GM21825 (cell line): ENCODE results near the gene GGCT.

Source experiments
- ATAC-seq: cut with Tn5 transposase; IDR thresholded peaks from one replicate; pipeline ENCODE4 v1.9.1; 2021; ENCODE audit warnings: mild to moderate bottlenecking, moderate library complexity; ENCODE audit not compliant: unreplicated experiment

GGCT gene

DNA sequence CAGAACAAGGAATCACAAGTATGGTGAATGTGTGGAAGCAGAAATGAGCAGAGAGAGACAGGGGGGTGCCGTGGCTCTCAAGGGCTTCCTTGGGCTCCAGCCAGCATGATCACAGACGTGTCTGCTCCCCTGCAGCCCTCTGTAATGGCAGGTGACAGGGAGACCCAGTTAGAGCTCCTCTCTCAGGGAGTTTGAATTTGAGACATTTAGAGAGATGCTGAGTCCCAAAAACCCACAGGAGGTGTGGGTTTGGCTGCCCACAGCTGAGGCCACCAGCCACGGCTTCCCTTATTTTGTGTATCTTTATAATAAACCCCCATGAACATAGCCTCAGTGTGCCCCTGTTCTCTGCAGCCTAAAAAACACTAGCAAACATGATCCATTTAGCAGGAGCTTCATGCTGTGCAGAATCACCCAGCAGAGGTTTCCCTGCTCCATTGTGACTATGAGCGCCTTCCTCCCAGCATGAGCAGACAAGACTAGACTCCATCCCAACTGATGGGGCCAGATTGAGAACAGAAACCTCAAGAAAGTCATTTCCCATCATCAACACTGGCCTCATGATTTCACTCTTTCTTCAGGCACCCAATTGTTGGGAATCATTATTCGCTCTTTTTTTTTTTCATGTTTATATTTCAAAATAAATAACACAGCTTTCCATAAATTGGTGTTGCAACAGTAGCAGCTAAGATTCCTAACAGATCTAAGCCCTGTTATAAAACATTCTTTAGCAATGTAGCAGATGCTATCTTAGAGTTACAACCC, 39.4 kb downstream of the GGCT start:
- ATAC-seq = no peak

DNA sequence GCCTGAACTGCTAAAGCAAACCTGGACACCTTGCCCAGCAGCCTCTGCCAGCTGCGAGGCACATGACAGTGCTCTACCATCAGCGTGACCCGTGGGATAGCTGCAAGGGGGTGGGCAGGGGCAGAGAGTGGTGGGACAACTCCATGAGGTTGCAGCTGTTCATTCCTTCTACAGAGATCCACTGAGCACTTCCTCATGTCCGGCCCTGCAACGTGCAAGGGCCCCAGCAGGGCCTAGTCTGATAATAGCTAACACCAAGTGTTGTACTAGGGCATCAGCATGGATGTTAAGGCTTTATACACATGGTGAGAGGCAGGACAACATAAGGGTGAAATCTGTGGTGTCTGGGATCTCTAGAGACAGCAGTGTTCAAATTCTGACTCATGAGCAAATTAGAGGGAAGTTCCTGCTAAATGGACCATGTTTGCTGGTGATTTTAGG, 40.4 kb downstream of the GGCT start:
- no peak for ATAC-seq

DNA sequence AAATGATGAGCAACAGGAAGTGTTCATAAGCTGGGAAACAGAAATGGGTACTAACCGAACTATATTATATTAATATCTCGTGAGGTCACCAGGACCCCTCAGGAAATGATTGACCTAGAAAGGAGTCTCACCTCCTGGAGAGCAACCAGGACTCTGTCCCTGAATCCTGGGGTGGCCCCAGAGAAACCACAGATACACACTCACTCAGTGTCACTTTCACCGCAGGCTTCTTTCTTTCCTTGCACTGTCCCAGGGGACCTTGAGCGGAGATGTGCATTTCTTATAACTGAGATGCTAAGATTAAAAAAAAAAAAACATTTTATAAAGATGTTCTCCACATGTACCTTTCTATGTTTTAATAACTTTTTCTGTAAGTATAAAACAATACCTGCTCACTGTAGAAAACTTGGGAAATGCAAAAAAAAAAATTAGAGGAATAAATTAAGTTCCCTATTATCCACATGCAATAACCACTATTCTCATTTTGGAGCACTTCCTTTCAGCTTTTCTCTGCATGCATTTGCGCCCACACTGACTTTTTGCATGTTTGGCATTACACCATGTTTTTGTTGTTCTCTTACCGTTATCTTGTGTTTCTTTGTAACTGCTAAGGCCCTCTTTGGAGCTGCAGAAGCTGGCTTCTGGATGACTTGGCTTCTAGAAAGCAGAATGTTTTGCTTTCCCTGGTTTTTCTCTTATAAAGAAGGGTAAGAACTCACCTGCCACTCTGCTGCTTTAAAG, 41.1 kb downstream of the GGCT start:
- peak; percentile 66 for ATAC-seq

DNA sequence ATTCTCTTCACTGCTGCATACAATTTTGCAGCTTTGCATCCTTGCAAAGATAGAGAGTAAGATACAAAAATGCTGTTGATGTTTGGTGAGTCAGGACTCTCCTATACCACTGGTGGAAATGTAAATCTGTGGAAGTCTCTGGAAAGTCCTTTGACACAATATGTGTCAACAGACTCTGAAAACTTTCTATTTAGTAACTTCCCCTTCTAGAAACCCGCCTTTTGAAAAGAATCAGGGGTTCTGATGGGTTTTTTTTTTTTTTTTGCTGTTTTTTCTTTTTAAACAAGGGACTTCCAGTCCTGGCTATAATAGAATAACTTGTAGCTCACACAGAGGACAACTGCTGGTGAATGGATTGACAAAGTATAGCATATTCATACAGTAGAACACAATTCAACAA, 42.5 kb downstream of the GGCT start:
- ATAC-seq = no peak

DNA sequence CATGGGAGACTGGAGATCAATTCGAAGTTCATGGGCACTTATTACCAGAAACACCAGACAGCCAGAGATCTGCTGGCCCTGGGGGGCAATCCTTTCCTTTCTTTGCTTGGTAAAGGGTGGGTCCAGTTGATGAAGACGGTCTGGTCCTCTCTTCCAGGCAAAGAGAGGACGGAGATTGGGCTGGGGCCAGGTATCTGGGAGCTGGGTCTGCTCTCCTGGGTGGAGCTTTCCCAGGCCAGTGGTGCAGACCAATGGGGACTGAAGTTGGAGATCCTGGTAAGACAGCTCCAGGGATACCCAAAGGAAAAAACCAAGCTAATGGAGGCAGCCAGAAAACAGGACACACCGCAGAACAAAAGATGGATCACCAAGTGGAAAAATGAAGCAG, 44.4 kb downstream of the GGCT start:
- ATAC-seq = no peak

DNA sequence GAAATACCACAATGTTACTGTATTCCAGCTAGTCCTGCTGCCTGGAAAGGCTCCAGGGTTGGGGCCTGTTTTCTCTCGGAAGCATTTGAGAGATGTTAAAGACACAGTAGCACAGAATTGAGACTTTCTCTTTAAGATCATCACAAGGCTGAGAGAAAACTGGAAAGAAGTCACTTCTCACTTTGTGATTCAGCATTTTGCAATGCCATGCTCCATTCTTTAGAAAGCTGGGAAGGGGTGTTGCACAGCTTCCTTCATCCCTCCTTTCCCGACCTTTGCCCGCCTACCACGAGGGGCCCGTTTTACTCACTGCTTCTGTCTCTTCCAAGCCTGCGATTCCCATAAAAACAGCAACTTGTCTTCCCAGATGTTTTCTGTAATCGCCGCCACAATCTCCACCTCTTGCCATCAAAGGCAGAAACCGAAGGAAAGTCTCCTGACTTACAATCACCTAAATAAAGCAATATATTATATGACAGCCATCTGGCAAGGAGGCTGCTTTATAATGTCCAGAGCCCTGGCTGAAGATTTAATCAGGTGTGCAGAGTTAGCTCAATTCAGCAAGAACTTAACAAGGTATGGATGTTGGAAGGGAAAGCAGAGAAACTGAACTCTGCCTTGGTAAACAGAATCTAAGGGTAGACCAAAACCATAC, 44.9 kb downstream of the GGCT start:
- ATAC-seq = no peak

DNA sequence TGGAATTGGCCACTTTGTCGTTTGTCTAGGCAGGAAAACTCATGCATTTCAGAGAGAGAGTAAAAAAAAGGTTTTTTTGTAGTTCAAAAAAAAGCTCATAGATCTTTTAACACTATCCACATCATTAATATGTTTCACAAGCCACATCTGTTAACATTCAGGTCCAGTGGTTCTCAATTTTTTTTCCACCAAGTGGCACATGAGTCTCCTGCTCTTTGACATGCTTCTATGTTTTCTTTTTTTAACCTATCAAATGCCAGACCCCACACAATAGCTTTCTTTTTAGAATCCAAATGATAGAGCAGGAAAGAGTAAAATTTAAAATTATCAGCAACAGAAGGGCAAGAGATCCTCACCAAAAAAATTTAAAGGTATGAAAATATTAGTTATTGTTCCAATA, 46.3 kb downstream of the GGCT start:
- no peak for ATAC-seq

DNA sequence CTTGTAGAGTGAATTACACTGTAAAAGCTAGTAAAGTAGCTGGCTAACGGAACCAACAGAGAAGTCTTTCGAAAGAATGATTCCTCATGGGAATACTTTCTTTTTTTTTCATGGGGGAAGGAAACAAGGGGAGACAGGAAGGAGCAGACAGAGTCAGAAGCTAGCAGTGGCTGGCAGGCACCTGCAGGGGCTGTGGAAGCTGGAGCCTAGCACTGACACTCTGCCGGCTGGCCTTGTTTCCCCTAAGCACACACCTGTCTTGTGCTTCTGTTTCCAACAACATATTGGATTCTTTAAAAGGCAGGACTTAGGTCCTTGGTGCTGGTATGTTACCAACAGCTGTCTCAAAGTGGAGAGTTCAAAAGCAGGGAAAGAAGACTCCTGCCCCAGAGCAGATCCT, 50.7 kb downstream of the GGCT start:
- no peak for ATAC-seq

DNA sequence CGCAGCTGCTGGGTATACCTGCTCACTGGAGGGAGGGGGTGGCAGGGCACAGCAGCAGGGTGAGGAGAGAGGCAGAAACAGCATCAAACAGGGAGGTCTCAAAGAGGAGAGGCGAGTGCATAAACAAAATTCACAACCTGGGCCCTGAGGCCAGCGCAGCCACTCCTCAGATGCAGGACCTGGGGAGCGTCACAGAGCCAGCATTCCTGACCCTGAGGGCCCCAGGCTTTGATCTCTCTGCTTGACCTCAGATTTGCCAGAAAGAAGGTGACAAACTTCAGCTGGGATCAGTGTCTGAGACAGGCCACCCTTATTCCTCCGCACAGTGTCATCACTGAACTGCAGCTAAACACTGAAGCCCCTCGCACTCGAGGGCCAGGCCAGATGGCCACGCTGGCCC, 51.6 kb downstream of the GGCT start:
- no peak for ATAC-seq

DNA sequence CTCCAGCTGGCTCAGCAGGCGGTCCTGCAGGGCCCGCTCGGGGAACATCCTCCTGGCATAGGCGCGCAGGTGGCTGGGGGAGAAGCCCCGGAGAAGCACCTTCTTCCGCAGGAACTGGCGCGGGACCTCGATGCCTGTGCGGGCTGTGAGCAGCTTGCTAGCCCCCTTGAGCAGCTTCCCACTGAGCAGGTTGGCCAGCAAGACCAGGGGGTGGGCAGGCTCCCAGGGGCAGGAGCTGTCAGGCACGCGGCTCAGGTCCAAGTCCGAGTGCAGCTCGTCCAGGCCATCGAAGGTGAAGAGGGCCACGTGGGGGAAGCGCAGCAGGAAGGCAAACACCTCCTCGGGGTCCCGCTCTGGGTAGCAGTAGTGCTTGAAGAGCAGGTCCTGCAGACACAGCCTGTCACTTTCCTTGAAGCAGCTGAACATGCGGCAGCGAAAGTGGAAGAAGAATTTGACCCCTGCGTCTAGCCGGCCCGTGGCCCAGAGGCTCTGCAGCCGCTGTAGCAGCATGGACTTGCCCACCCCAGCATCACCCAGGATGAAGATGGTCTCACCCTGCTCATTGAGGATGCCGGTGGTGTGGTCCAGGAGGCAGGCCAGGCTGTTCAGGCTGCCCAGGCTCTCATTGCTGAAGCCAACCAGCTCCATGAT, 52.2 kb downstream of the GGCT start:
- ATAC-seq = no peak

DNA sequence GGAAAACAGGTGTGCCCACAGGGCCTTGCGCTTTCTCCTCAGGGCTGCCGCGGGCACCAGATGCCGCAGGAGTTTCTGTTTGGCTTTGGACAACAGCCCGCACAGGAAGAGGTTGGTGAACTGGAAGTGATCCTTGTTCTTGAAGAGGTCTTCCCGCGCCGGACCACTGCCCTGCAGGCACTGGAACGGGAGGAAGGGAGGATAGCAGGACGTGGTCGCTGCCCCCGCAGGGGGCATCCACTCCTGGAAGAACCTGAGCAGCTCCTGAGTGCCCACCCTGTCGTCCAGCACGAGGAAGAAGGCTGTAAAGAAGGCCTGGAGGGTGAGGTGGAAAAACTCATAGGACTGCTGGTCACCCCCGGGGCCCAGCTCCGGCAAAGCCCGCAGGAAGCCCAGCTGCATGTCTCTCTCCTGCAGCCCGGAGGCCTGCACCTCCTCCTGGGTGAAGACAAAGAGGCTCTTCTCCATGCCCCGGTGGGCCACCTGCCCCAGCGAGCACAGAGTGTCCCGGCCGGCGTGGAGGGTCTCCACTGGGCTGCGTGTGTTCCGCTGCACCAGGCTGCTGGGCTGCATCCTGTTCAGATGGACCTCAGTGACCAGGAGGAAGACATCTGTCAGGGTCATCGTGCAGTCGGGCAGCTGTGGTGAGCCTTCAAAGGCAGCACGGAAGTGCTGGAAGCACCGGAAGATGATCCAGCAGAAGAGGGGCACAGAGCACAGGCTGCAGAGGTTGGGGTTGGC, 52.9 kb downstream of the GGCT start:
- ATAC-seq = no peak

DNA sequence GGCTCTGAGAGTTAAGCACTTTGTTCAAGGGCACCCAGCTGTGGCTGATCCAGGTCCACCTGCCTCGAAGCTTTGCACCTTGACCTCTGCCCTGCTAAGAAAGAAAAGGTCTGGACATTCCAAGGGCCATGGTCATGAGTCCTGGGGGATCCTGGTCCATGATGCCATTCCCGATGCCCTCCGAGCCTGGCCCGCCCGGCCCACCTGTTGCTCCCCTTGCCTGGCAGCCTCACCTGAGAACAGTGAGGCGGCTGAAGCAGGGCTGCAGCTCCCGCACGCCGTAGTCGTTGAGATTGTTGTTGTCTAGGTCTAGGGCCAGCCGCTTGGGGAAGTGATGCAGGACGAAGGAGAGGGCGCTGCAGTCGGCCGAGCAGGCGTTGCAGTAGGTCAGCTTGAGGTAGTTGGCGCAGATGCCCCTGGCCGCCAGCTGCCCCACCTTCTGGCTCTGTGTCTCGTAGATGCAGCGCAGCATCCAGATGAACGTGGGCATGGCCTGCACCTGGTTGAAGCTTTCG, 53.6 kb downstream of the GGCT start:
- no peak for ATAC-seq

DNA sequence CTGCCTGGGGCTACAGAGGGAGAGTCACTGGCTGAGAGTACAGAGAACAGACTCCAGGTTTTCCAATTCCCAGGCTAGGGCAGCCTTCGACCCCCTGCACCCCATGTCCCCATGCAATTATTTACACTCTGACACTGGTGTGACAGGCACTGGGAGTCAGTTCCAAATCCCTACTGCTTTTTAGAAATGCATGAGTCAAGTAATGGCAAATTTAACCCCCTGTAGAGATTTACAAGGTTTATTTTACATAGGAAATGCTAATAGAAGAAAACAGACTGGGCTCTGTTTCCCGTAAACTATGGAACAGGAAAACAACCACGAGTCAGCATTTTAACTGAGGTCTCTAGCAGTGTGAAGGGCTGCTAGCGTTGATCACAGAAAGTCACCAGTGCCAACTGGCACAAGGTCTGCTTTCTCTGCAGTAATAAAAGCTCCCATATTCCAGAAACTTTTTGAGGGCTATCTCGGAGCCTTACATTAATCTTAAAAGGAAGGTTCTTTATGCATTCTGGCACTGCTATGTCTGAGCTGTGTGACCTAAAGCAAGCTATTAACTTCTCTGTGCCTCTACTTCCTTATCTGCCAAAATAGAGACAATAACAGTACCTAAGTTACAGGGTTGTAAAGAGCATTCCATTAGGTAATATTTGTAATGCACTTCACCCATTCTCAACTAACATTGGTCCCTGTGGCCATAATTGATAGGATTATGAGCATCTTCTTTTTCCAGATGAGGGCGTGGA, 54.2 kb downstream of the GGCT start:
- no peak for ATAC-seq

DNA sequence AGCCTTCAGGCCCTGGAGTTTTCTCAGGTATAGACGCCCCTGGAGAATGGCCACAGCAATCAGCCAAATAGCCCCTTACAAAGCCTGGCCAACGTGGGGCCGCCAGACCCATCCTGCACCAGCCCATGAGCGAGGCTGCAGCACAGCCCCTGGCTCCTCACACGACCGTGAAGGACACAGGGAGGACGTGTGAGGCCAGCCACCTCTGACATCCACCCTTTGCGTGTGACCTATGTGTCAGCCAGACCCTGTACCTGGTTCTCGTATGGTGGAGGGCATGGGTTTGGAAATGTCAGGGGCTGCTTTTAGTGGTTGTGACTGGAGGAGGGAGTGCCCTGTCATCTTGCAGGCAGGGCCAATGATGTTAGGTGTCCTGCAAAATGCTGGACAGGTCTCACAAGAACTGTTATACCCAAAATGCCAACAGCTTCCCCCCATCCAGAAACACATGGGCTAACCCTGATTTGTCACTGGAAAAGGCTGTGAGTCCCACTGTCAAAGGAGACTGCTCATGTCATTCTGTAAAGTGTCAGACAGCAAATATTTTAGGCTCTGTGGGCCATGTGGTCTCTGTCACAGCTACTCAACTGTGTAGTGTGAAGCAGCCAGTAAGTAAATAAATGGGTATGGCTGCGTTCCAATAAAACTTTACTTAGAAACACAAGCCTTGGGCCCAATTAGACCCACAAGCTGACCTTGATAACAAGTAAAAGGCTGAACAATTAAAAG, 56.0 kb downstream of the GGCT start:
- ATAC-seq = no peak

DNA sequence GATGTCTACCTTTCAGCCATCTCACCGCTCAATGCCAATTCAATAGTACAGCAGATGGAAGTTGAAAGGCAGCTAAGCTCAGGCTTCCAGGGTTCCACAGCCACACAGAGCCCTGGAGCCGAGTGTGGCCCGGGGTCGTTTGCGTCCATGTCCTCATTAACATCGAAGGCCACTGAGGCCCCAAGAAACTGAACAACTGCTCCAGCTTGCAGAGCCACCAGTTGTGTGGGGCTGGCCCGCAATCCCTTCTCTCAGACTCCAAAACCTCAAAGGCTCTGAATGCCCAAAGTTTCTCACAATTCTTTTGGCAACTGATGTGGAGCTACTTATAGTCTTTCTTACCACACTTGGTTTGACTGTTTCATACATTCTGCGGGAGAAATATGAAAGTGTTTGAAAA, 57.2 kb downstream of the GGCT start:
- ATAC-seq = no peak
